GM19025 (cell line): ENCODE measurements around the gene INO80.
A peak's percentile ranks its signal among the peaks of the same experiment; 100 is the strongest.
"Not testable (repeated sequence)": the region's sequence is repeated elsewhere in the genome, so short reads cannot be mapped to it uniquely, and the experiment has no call there.

Experiments
- ATAC-seq: cut with Tn5 transposase; IDR thresholded peaks from one replicate; pipeline ENCODE4 v1.9.1; 2021; ENCODE audit warnings: mild to moderate bottlenecking, low read depth, moderate library complexity; ENCODE audit not compliant: unreplicated experiment

The INO80 gene

GRCh38 chr15:41116116-41116961 is at the start of gene INO80:
INO80 (minus strand) TSS chr15:41116280; CDS start chr15:41096310, 19,970 bp downstream.
- peak; percentile 72 for ATAC-seq

- no peak for ATAC-seq
These were observed 45.7 kb upstream of the INO80 start for GRCh38 chr15:41161736-41162135.

- ATAC-seq, result no peak
These were observed 45.3 kb upstream of the INO80 start for GRCh38 chr15:41161336-41161735.

GRCh38 chr15:41160639-41161315 is 44.7 kb upstream of the INO80 start:
- ATAC-seq, result no peak

GRCh38 chr15:41154412-41154811 is 38.3 kb upstream of the INO80 start:
- ATAC-seq, result no peak

GRCh38 chr15:41153733-41154132 is 37.7 kb upstream of the INO80 start:
- no peak for ATAC-seq

- ATAC-seq, result no peak
These were observed 35.4 kb upstream of the INO80 start for GRCh38 chr15:41151451-41152005.

GRCh38 chr15:41150279-41150678 is 34.2 kb upstream of the INO80 start:
- ATAC-seq, result no peak

- no peak for ATAC-seq
These were observed 32.0 kb upstream of the INO80 start for GRCh38 chr15:41148065-41148464.

GRCh38 chr15:41139619-41140018 is 23.5 kb upstream of the INO80 start:
- ATAC-seq, result no peak

GRCh38 chr15:41139112-41139511 is 23.0 kb upstream of the INO80 start:
- ATAC-seq, result not testable (repeated sequence)

GRCh38 chr15:41135580-41135979 is 19.5 kb upstream of the INO80 start:
- not testable (repeated sequence) for ATAC-seq

GRCh38 chr15:41133454-41133853 is 17.4 kb upstream of the INO80 start:
- ATAC-seq, result no peak

GRCh38 chr15:41132094-41132493 is 16.0 kb upstream of the INO80 start:
- not testable (repeated sequence) for ATAC-seq

- no peak for ATAC-seq
These were observed 12.3 kb upstream of the INO80 start for GRCh38 chr15:41128174-41128902.

- no peak for ATAC-seq
These were observed 10.0 kb upstream of the INO80 start for GRCh38 chr15:41125931-41126642.

- no peak for ATAC-seq
These were observed 9.1 kb upstream of the INO80 start for GRCh38 chr15:41125063-41125669.

GRCh38 chr15:41124058-41124457 is 8.0 kb upstream of the INO80 start:
- no peak for ATAC-seq

- no peak for ATAC-seq
These were observed 6.8 kb upstream of the INO80 start for GRCh38 chr15:41122849-41123248.

GRCh38 chr15:41121951-41122350 is 5.9 kb upstream of the INO80 start:
- no peak for ATAC-seq
